AG09309 (cell line): ENCODE data around the gene OPALIN.

Experiments used
- DNase-seq: peaks from one replicate; pipeline ENCODE4 v3.0.0-alpha.2; 2010; ENCODE audit warnings: low read depth
- H3K4me3 ChIP-seq: 2 replicates; pipeline ENCODE4 v1.5.1; 2011; ENCODE audit warnings: mild to moderate bottlenecking, low read depth, low read length, moderate library complexity; ENCODE audit not compliant: control insufficient read depth
- TF ChIP-seq, protein P1 (sequence below): IDR thresholded peaks from 2 replicates; pipeline ENCODE4 v1.5.1; 2011; ENCODE audit warnings: mild to moderate bottlenecking, low read depth, low read length, inconsistent platforms; ENCODE audit not compliant: insufficient read depth, control insufficient read depth; ENCODE audit errors: missing control alignments

The OPALIN gene, protein sequence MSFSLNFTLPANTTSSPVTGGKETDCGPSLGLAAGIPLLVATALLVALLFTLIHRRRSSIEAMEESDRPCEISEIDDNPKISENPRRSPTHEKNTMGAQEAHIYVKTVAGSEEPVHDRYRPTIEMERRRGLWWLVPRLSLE

DNA sequence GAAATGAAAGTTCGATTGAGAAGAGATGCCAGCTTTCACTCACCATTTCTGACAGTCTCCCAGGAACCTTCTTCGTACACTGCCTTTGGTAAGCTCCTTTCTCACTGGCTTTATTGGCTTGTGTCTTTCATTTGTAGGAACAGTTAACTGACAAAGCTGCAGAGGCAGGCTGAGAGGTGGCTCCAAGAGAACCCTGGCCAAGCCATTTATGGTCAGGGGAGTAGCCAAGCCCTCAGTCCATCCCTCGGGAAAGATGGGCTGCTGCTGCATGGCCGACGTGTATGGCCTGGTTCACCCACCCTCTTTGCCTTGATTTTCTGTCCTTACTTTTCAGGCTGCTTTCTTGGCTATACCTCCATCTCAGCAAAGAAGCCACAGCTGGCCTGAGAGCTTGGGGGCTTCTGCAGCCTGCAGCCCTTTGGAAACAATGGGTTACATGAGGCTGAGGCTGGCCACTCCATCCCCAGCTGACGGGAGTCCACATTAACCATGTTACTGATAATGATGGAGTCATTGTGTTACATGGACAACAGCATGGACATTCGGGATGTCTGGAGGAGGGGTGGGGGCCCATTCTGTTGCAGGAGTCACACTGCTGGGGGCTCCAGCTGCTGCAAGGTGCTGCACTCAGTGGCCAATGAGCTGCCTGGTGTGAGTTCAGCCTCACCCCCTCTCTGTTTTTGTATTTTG, at the start of gene OPALIN:
Gene OPALIN (minus strand): TSS at position 152 of the 690 bp plus-strand sequence. CDS start 106 bp downstream, at position 46.
- H3K4me3 ChIP-seq, result no peak within 1 kb of the TSS
- no peak for DNase-seq
- TF ChIP-seq, protein P1, sequence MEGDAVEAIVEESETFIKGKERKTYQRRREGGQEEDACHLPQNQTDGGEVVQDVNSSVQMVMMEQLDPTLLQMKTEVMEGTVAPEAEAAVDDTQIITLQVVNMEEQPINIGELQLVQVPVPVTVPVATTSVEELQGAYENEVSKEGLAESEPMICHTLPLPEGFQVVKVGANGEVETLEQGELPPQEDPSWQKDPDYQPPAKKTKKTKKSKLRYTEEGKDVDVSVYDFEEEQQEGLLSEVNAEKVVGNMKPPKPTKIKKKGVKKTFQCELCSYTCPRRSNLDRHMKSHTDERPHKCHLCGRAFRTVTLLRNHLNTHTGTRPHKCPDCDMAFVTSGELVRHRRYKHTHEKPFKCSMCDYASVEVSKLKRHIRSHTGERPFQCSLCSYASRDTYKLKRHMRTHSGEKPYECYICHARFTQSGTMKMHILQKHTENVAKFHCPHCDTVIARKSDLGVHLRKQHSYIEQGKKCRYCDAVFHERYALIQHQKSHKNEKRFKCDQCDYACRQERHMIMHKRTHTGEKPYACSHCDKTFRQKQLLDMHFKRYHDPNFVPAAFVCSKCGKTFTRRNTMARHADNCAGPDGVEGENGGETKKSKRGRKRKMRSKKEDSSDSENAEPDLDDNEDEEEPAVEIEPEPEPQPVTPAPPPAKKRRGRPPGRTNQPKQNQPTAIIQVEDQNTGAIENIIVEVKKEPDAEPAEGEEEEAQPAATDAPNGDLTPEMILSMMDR, result no peak

GRCh38 chr10:96408201-96408600, 49.4 kb upstream of the OPALIN start:
- TF ChIP-seq, protein P1, result no peak
- H3K4me3 ChIP-seq, result no peak overlapping the region

DNA sequence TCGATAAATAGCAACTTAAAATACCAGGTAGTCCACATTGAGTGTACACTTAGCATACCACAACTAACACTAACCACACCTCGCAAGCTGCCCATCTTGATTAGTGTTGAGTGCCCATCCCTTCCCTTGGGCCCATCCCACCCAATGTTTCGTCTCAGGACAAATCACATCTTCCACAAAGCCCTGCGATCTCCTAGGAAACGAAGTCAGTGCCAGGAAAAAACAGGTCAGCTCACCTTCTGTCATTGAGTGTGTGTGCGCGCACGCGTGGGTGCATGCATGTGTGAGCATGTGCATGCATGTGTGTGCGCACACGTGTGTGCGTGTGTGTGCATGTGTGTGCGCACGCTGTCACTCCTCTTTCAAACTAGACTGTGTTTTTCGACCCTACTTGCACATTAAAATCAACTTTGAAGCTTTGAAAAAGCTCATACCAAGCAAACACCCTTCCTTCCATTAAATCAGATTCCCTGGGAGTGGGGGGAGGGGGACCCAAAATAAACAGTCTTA, 48.8 kb upstream of the OPALIN start:
- DNase-seq, result no peak
- no peak overlapping the region for H3K4me3 ChIP-seq
- TF ChIP-seq, protein P1, result no peak

More at GRCh38 chr10:96408201-96408600, 49.4 kb upstream of the OPALIN start:
- no peak for DNase-seq

DNA sequence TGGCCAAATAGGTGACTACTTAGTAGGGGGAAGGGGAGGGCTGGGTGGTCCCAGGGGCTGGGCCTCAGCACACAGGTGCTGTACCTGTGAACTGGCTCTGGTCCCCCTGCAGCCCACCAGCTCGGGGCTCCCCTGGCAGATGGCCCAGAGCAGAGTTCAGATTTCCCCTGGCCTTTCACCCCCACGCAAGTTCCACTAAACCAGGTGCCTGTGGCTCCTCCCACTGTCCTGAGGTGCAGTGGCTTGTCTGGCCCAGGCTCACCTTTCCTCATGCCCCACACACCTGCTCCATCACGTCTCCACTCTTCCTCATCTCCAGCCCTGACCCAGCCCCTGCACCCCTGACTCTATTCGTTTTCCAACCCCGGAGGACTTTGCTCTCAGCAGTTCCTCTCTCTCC, 47.3 kb upstream of the OPALIN start:
- TF ChIP-seq, protein P1, result no peak
- H3K4me3 ChIP-seq, result no peak overlapping the region
- DNase-seq, result no peak

- DNase-seq, result no peak
- TF ChIP-seq, protein P1, result no peak
- no peak overlapping the region for H3K4me3 ChIP-seq
These were observed 43.9 kb upstream of the OPALIN start for GRCh38 chr10:96402417-96403305.

DNA sequence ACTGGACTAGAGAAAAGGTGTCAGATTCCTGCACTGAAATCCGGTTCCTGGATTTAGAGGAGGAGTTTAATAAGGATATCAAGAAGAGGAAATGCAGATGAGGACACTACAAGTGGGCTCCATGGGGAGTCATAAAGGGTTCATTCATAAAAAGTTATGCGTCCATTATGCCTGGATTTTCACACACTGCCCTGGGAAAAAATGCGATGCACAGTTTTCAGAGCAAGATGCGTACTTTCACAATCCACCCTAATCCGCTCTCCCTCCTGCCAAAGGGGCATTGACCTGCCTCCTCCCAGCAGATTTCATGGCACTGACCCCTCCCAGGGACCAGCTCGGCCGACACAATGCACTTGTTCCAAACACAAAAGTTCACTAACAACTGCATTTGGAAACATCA, 42.2 kb upstream of the OPALIN start:
- DNase-seq, result no peak
- H3K4me3 ChIP-seq, result no peak overlapping the region
- TF ChIP-seq, protein P1, result no peak
